ENCODE measurements around the gene PDE6A. TPM values are rescaled to one million over a fixed set of nuclear protein-coding genes. Genes with fewer than 3 reads are reported as not detected.

The PDE6A gene
- total RNA-seq, 1 experiment from 2014 or later: not detected

DNA sequence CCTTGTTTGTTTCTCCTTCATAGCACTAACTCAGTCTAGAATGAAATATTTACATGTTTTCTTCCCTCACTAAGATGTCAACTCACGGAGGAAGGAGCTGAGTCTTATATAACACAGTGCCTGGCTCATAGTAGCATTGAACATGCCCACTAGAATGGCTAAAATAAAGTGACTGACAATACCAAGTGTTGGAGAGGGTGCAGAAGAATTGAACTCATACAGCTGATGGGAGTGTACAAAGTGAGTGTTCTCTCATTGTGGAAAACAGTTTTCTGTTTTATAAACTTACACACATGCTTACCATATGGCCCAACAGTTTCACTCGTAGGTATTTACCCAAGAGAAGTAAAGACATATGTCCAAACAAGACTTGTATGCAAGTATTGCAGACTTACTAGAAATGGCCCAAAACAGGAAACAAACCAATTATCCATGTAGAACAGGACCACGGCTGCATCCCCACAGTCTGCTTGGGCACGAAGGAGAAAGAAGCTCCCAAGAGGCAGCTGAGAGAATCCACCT is 127.0 kb downstream of the PDE6A start:
- no peaks in the 10 kb centered on the region for H3K4me1 ChIP-seq (ENCODE audit: insufficient read depth, low read length)
- no peak overlapping the region for H2BK5ac ChIP-seq (ENCODE audit: insufficient read length, low read length)
- no peak overlapping the region for H3K18ac ChIP-seq (ENCODE audit: insufficient read length, low read depth, low read length)
- H4K20me1 ChIP-seq (ENCODE audit: control insufficient read depth, insufficient read depth, insufficient read length): peaks cover 3% of the 10 kb centered on the region
- H3K9me3 ChIP-seq (ENCODE audit: control insufficient read depth, low read depth, low read length): no peaks in the 10 kb centered on the region
- H2BK12ac ChIP-seq (ENCODE audit: insufficient read length, low read depth, low read length): no peak overlapping the region
- Mint-ChIP-seq H3K27ac (no peak overlapping the region), H3K36me3 (ENCODE audit: insufficient read depth in 1 of 3, low read depth in 3 of 3) (no peaks in the 10 kb centered on the region; a peak in 3 of 7 replicates), H3K9me3 (no peaks in the 10 kb centered on the region), H3K4me1 (peaks cover 11 to 21% of the 10 kb centered on the region in 2 experiments), H3K27me3 (ENCODE audit: low read depth) (no peaks in the 10 kb centered on the region; the same call in 1 of the 2 replicates), H3K4me3 (no peak overlapping the region)
- H3K9ac ChIP-seq (ENCODE audit: extremely low read depth, insufficient read length, low read length): no peak overlapping the region
- TF ChIP-seq CTCF (conservative IDR thresholded peaks at IDR 0.05): no peak
- H3K4ac ChIP-seq (ENCODE audit: low read depth, low read length): no peak overlapping the region
- no peak overlapping the region for H2BK20ac ChIP-seq (ENCODE audit: low read depth, low read length, poor library complexity, severe bottlenecking)
- H3K79me2 ChIP-seq (ENCODE audit: insufficient read depth, low read length): no peaks in the 10 kb centered on the region
- no peaks in the 10 kb centered on the region for H3K79me1 ChIP-seq (ENCODE audit: insufficient read depth, low read depth, low read length, poor library complexity, severe bottlenecking)
- no peaks in the 10 kb centered on the region for H3K27me3 ChIP-seq (ENCODE audit: insufficient read depth, low read length)
- H2AK5ac ChIP-seq (ENCODE audit: insufficient read length, low read length): no peak overlapping the region
- no peak overlapping the region for H3T11ph ChIP-seq (ENCODE audit: low read length)
- H3K4me2 ChIP-seq (ENCODE audit: insufficient read depth, insufficient read length, low read length): no peak overlapping the region
- no peak overlapping the region for H2BK120ac ChIP-seq (ENCODE audit: low read depth, low read length, poor library complexity, severe bottlenecking)
- no peak overlapping the region for H4K5ac ChIP-seq (ENCODE audit: insufficient read length, low read depth, low read length)
- H3K14ac ChIP-seq (ENCODE audit: insufficient read depth, low read length): no peak overlapping the region
- H4K8ac ChIP-seq (replicated peaks; ENCODE audit: insufficient read length, low read depth, low read length): no peak overlapping the region
- no peak overlapping the region for H4K91ac ChIP-seq (ENCODE audit: insufficient read length, low read depth, low read length)
- no peak overlapping the region for H3K56ac ChIP-seq (ENCODE audit: insufficient read length, low read depth, low read length)
- no peak overlapping the region for H3K27ac ChIP-seq (ENCODE audit: insufficient read length, low read depth, low read length)
- H2BK15ac ChIP-seq (ENCODE audit: low read depth, low read length): no peak overlapping the region
- H2AFZ ChIP-seq (ENCODE audit: low read length): no peak overlapping the region
- H3K23ac ChIP-seq (ENCODE audit: insufficient read length, low read depth, low read length): no peak overlapping the region
- no peaks in the 10 kb centered on the region for H3K23me2 ChIP-seq (ENCODE audit: insufficient read length, low read depth, low read length, poor library complexity, severe bottlenecking)
- no peak for DNase-seq
- WGBS (ENCODE audit: extremely low coverage, insufficient read length, low lambda C conversion rate): no CpG with 5 or more reads among the region's 4 CpGs
